B cell (primary cell): Measurements from ENCODE around the gene ZMIZ1. TPM values are rescaled to one million over a fixed set of nuclear protein-coding genes. Genes with fewer than 3 reads are reported as not detected.
A peak's percentile ranks its signal among the peaks of the same experiment; 100 is the strongest.

Experiments
- ATAC-seq: fragments of 200-7000 bp; cut with Tn5 transposase; one replicate; pipeline ENCODE4 v1.10.0; 2021; ENCODE audit warnings: low read depth, mild to moderate bottlenecking, moderate number of reproducible peaks, moderate library complexity
- CTCF ChIA-PET: fragments of 350-600 bp; sonication (Branson Sonifier 250); formaldehyde crosslinking; loops from one replicate; lab custom pipeline; 2021; ENCODE audit warnings: antibody characterized with exemption, inconsistent platforms; lab: Charles Lee
- POLR2A ChIA-PET: fragments of 350-600 bp; sonication (Branson Sonifier 250); formaldehyde crosslinking; loops from one replicate; lab custom pipeline; 2021; ENCODE audit warnings: antibody characterized with exemption; lab: Charles Lee
- DNase-seq: peaks from one replicate; pipeline ENCODE4 v3.0.0; 2013
- H2AFZ ChIP-seq: 2 replicates; pipeline ENCODE4 v1.6.1; 2012; ENCODE audit warnings: mild to moderate bottlenecking, low read depth, low read length; ENCODE audit not compliant: insufficient read depth, poor library complexity, severe bottlenecking
- H3K27ac ChIP-seq, 2 donors: 1 replicate in 1 of 2; 2 replicates in 1 of 2; pipeline ENCODE4 v1.5.1; 2012 to 2013; ENCODE audit warnings: low read length in 2 of 2, mild to moderate bottlenecking in 2 of 2, moderate library complexity in 1 of 2
- H3K27me3 ChIP-seq, 4 experiments: fragments of 200-600 bp in 1 of 4; sonication (generic) in 1 of 4; replicated peaks in 1 of 4; 1 replicate in 2 of 4; 2 replicates in 2 of 4; pipeline versions ENCODE4 v1.6.1 to v1.7.0; 2013 to 2016; ENCODE audit warnings: low read length in 3 of 4, mild to moderate bottlenecking in 2 of 4, mixed read lengths in 1 of 4, moderate library complexity in 1 of 4; ENCODE audit not compliant: insufficient read depth in 4 of 4, control insufficient read depth in 3 of 4; ENCODE audit errors: control extremely low read depth in 1 of 4
- H3K36me3 ChIP-seq, 2 experiments: replicated peaks in 1 of 2; 1 replicate in 1 of 2; 2 replicates in 1 of 2; pipeline versions ENCODE4 v1.6.1 to v1.7.1; 2013; ENCODE audit warnings: low read length in 1 of 2; ENCODE audit not compliant: insufficient read depth in 2 of 2, control insufficient read depth in 1 of 2; ENCODE audit errors: control extremely low read depth in 1 of 2, extremely low read depth in 1 of 2
- H3K4me1 ChIP-seq, 2 donors: fragments of 200-600 bp in 1 of 2; sonication (generic) in 1 of 2; 1 replicate in 1 of 2; 2 replicates in 1 of 2; pipeline versions ENCODE4 v1.5.1 to v1.6.1; 2013 to 2017; ENCODE audit warnings: low read length in 2 of 2; ENCODE audit not compliant: control insufficient read depth in 2 of 2, insufficient read depth in 2 of 2
- H3K4me2 ChIP-seq: replicated peaks from 2 replicates; pipeline ENCODE3; 2012; ENCODE audit warnings: mild to moderate bottlenecking, low read depth, low read length; ENCODE audit not compliant: poor library complexity, severe bottlenecking
- H3K4me3 ChIP-seq, 5 experiments: fragments of 200-600 bp in 1 of 5; sonication (generic) in 1 of 5; 1 replicate in 3 of 5; 2 replicates in 2 of 5; pipeline versions ENCODE4 v1.5.1 to v1.7.0; 2011 to 2016; ENCODE audit warnings: low read length in 4 of 5, mild to moderate bottlenecking in 4 of 5, low read depth in 2 of 5, control low read depth in 1 of 5, moderate library complexity in 1 of 5; ENCODE audit not compliant: insufficient read depth in 1 of 5; ENCODE audit errors: control extremely low read depth in 1 of 5, extremely low read depth in 1 of 5
- H3K79me2 ChIP-seq: fragments of 200-600 bp; sonication (generic); one replicate; pipeline ENCODE4 v1.6.0; 2016; ENCODE audit warnings: low read length; ENCODE audit not compliant: control insufficient read depth, insufficient read depth
- H3K9ac ChIP-seq: fragments of 200-600 bp; sonication (generic); 2 replicates; pipeline ENCODE4 v1.6.1; 2017; ENCODE audit warnings: mild to moderate bottlenecking, low read length, moderate library complexity
- H3K9me3 ChIP-seq, 3 donors: one replicate each; pipeline versions ENCODE4 v1.6.1 to v1.7.1; 2013; ENCODE audit warnings: low read length in 2 of 3; ENCODE audit not compliant: control insufficient read depth in 2 of 3, insufficient read depth in 1 of 3; ENCODE audit errors: control extremely low read depth in 1 of 3
- H4K20me1 ChIP-seq: 2 replicates; pipeline ENCODE4 v1.6.0; 2012; ENCODE audit warnings: mild to moderate bottlenecking, low read length; ENCODE audit not compliant: insufficient read depth, control insufficient read depth, poor library complexity, severe bottlenecking
- H3K27ac Mint-ChIP-seq: one replicate; pipeline ENCODE4 v1.8.0; 2021; ENCODE audit warnings: mixed read lengths
- H3K27me3 Mint-ChIP-seq: one replicate; pipeline ENCODE4 v1.8.0; 2021; ENCODE audit warnings: mixed read lengths
- H3K4me1 Mint-ChIP-seq: one replicate; pipeline ENCODE4 v1.8.0; 2021; ENCODE audit warnings: mixed read lengths
- H3K4me3 Mint-ChIP-seq: one replicate; pipeline ENCODE4 v1.8.0; 2021; ENCODE audit warnings: mixed read lengths
- H3K9me3 Mint-ChIP-seq: one replicate; pipeline ENCODE4 v1.8.0; 2022; ENCODE audit warnings: mixed read lengths; ENCODE audit not compliant: insufficient read depth
- CTCF ChIP-seq: fragments of 200-600 bp; IDR thresholded peaks from one replicate; pipeline ENCODE4 v1.8.0; 2022; ENCODE audit warnings: antibody characterized with exemption, mild to moderate bottlenecking
- EZH2 ChIP-seq: IDR thresholded peaks from 2 replicates; pipeline ENCODE4 v1.6.1; 2012; ENCODE audit warnings: borderline replicate concordance, low read depth, mild to moderate bottlenecking, moderate library complexity, low read length; ENCODE audit not compliant: insufficient read depth, poor library complexity, severe bottlenecking
- WGBS: methylation state at CpG from one replicate; pipeline ENCODE4 v1.1.5; 2013; ENCODE audit warnings: missing lambda C conversion rate; ENCODE audit not compliant: insufficient coverage; 5-methylcytosine and 5-hydroxymethylcytosine counted together
- intact Hi-C: fragments of 100-400 bp; cut with micrococcal nuclease; formaldehyde crosslinking; loops from one replicate; pipeline ENCODE4 v1.10.0; 2022
- polyA plus RNA-seq: library from polyadenylated mRNA; depleted of rRNA; stranded (reverse); fragments of >200 nt; gene quantifications from 2 replicates; pipeline ENCODE4 v1.2.3, GENCODE V29; 2012
- total RNA-seq, 2 donors: library from RNA; stranded (reverse); fragments of 120-200 nt in 1 of 2; gene quantifications; 1 replicate in 1 of 2; 2 replicates in 1 of 2; pipeline versions ENCODE4 v1.2.3 to v1.2.4, GENCODE V29; 2013 to 2022

Gene ZMIZ1
- total and polyA plus RNA-seq, 2 donors (not counting 1 experiment from before 2014, with no cell fraction given): 14.3 to 64.9 TPM

GRCh38 chr10:79023240-79024162, 45.3 kb upstream of the ZMIZ1 start:
- no peak for TF ChIP-seq EZH2
- Histone ChIP-seq H3K36me3 (no peaks in the 10 kb centered on the region), H4K20me1 (no peaks in the 10 kb centered on the region), H3K27me3 (peaks cover 0 to 3% (median 0%) of the 10 kb centered on the region in 4 experiments), H3K9ac (no peak overlapping the region), H2AFZ (no peak overlapping the region), H3K27ac (no peak overlapping the region), H3K79me2 (no peaks in the 10 kb centered on the region), H3K4me2 (no peak overlapping the region), H3K9me3 (no peaks in the 10 kb centered on the region), H3K4me3 (peak overlapping the region in 1 of 5 experiments; percentile 31), H3K4me1 (peaks cover 0 to 7% of the 10 kb centered on the region in 2 donors)
- CTCF ChIA-PET: no interaction called here
- ATAC-seq (peak; percentile 43), DNase-seq (no peak)
- POLR2A ChIA-PET: no interaction called here
- Mint-ChIP-seq H3K9me3 (no peaks in the 10 kb centered on the region), H3K27me3 (peaks cover 11% of the 10 kb centered on the region), H3K4me1 (peaks cover 6% of the 10 kb centered on the region), H3K4me3 (peak overlapping the region; percentile 64), H3K27ac (no peak overlapping the region)
- 81% methylated on average over 11 of the region's 13 CpGs for WGBS
- intact Hi-C loops: no loop called here

- intact Hi-C loops: no loop called here
- DNase-seq (no peak), ATAC-seq (no peak)
- TF ChIP-seq EZH2: no peak
- no peak for TF ChIP-seq CTCF
- H3K4me3 ChIP-seq: no peak overlapping the region
- peaks cover 0 to 7% of the 10 kb centered on the region in 2 donors for H3K4me1 ChIP-seq
- H3K4me1 Mint-ChIP-seq: peaks cover 6% of the 10 kb centered on the region
- H3K9ac ChIP-seq: no peak overlapping the region
- CTCF ChIA-PET: no interaction called here
- peaks cover 11% of the 10 kb centered on the region for H3K27me3 Mint-ChIP-seq
- H4K20me1 ChIP-seq: no peaks in the 10 kb centered on the region
- no peaks in the 10 kb centered on the region for H3K79me2 ChIP-seq
- no peak overlapping the region for H2AFZ ChIP-seq
- H3K4me2 ChIP-seq: no peak overlapping the region
- H3K36me3 ChIP-seq: no peaks in the 10 kb centered on the region
- H3K27ac ChIP-seq: no peak overlapping the region
- H3K9me3 Mint-ChIP-seq: no peaks in the 10 kb centered on the region
- no peaks in the 10 kb centered on the region for H3K9me3 ChIP-seq
- H3K27ac Mint-ChIP-seq: no peak overlapping the region
- over 99% methylated on average over 6 of the region's 6 CpGs for WGBS
- H3K4me3 Mint-ChIP-seq: no peak overlapping the region
- peaks cover 0 to 3% (median 0%) of the 10 kb centered on the region in 4 experiments for H3K27me3 ChIP-seq
- POLR2A ChIA-PET: no interaction called here
Observed at GRCh38 chr10:79024296-79024695, 44.5 kb upstream of the ZMIZ1 start.
